NCI-H2029 treated with DMSO at 0.1 percent for 48 hours (cell line): Measurements from ENCODE around the gene C1QTNF9.
"Not testable (repeated sequence)": the region's sequence is repeated elsewhere in the genome, so short reads cannot be mapped to it uniquely, and the experiment has no call there.

ENCODE experiments used
- DNase-seq: peaks from one replicate; lab custom pipeline; 2025; lab: John Stamatoyannopoulos, UW

Gene C1QTNF9

GRCh38 chr13:24282256-24282655, 27.1 kb upstream of the C1QTNF9 start:
- DNase-seq = no peak

- DNase-seq = no peak
These were observed 24.4 kb upstream of the C1QTNF9 start for GRCh38 chr13:24284889-24285565.

GRCh38 chr13:24286624-24287023, 22.8 kb upstream of the C1QTNF9 start:
- no peak for DNase-seq

- no peak for DNase-seq
These were observed 21.6 kb upstream of the C1QTNF9 start for GRCh38 chr13:24287748-24288287.

DNA sequence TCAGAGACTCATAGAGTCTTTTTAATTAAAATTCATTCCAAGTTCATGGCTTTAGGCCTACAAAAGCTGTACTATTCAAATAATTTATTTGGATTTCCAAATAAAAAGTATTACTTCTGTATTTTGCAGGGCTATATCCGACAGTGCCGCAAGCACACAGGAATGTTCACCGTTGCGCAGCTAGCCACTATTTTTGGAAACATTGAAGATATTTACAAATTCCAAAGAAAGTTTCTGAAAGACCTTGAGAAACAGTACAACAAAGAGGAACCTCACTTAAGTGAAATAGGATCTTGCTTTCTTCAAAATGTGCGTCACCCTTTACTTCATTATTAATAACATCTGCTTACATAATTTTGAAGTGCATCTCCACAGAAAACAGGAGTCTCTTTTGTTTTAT, 20.5 kb upstream of the C1QTNF9 start:
- DNase-seq = no peak

- no peak for DNase-seq
These were observed 19.0 kb upstream of the C1QTNF9 start for GRCh38 chr13:24290280-24290932.

- no peak for DNase-seq
These were observed 16.9 kb upstream of the C1QTNF9 start for GRCh38 chr13:24292481-24292880.

GRCh38 chr13:24293746-24294145, 15.6 kb upstream of the C1QTNF9 start:
- no peak for DNase-seq

DNA sequence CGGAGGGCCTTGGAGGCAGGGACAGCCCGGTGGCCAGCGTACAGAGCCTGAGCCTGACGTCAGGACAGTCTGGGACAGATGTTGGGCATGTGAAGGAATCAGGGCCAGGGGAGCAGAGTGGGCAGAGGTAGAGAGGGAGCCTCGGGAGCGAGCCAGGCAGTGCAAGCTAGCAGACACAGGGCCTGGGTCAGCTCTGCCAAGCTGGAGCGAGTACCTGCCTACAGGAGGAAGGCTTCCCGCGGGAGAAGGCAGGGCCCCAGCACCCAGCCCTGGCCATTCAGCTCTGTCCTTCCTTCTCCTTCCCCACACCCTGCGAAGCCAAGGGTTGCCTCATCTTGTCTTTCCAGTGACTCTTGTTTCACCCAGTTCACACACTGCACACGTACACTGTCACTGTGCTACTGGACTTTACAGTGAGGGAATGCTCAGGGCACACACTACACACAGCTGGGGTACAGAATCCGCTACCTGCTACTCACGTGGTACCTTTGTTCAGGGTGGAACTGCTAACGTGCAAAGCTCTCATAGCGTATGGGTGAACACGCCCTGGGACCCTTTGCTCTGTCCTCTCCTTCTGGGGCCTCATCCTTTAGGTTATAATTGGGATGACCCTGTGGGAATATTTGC, 9.8 kb upstream of the C1QTNF9 start:
- DNase-seq = no peak

DNA sequence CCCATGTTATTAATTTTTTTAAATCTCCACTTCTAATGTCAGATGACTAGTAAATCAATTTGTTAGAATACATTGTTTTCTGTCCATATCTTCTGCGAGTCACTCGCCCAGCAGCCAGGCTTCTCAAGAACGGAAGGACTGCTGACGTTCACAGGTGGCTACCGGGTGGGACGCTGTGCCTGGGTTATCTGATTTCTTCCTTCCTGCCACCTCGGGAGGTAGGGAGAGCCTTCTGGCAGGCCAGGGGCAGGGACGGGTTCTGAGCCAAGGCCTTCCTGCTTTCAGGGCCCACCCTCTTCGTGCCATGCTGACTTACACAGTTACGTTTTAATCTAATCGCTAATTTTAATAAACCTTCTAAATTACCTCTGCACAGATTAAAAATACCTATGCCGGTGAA, 7.9 kb upstream of the C1QTNF9 start:
- DNase-seq = no peak

DNA sequence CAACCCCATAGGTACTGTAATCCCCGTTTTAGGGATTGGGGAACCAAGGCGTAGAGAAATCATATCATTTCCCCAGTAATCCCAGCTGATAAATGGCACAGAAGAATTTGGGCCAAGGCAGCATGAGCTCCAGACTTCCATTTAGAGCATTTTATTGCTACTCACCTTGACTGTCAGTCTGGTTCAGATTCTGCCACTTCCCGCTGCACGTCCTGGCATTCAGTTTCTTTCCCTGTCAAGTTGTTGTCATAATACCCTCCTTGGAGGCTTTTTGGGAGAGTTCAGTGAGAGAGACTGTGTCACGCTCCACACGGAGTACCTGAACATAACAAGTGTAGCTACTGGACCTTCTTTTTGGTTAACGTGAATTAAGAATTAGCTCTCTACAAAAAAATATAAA, 7.5 kb upstream of the C1QTNF9 start:
- DNase-seq = no peak

DNA sequence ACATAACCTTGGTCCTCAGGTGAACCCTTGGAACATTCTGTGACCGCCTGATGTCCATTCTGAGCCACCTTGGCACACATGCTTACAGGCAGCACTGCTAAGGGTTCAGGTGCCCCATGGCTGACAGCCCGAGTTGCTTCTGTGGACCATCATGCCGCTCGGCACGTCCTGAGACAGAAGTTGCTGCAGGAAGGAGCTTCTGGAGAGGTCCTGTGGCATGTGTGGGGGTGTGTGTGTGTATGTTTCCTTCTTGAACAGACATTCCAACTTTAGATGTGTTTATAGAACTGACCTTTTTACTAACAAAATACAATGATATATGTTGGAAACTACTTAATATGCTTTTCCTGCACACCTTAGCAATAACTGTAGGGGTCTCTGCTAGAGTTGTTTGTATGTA, 4.8 kb upstream of the C1QTNF9 start:
- no peak for DNase-seq

DNA sequence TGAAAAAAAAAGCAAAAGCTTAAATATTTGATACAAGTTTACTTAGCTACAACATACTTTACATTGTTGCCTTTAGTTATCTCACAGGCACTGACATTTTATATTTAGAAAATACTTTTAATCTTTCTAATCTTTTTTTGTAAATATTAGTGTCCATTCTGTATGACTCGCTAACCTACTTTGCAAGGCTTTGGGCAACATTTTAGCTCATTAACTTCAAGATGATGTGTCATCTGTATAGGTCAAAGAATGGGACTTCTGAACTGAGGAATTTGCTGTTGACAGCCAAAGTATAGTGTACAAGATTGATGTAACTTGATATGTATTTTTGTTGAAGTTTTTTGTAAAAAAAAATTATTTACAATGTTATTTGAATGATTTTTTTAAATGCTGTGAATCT, 2.7 kb upstream of the C1QTNF9 start:
- DNase-seq = no peak

DNA sequence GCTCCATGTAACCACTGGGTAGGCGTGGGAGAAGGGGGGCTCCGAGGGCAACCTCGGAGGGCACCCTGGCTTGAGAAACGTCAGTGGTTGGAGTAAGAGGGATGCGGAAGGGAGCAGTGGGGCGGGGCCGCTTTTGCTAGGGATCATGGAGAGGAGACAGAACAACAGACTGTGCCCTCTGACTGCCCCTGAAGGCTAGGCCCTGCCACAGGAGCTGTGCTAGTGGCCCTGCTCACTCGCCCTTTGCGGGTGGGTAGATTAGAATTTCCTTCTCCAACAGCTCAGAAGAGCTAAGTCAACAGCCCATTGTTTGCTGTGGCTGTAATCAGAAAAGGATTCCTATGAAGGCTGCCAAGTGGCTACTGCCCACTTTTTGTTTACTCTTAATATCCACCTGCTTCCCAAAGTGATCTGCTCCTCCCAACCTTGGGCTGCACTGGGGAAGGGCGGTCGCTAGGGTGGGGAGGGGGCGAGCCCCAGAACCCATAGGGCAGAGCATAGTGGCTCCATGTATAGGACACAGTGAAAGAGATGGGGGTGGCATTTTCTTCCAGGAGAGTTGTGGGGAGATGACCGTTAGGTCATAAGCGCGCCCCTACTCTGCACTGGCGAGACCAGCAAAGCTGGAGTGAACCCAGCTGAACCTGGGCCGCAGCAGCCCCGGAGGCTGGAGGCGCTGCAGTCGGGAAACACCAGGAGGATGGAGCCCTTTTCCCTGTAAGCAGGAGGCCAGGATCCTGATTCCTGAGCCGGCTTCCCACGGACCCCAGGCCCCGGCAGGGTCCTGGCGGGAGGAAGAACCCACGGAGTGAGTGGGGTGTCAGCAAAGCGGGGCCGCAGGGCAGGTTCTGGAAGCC, 1.9 kb upstream of the C1QTNF9 start:
- peak; percentile 36 for DNase-seq

- DNase-seq = no peak
These were observed 1.3 kb upstream of the C1QTNF9 start for GRCh38 chr13:24308068-24308445.

GRCh38 chr13:24308488-24309020, 826 bp upstream of the C1QTNF9 start:
- DNase-seq = no peak

DNA sequence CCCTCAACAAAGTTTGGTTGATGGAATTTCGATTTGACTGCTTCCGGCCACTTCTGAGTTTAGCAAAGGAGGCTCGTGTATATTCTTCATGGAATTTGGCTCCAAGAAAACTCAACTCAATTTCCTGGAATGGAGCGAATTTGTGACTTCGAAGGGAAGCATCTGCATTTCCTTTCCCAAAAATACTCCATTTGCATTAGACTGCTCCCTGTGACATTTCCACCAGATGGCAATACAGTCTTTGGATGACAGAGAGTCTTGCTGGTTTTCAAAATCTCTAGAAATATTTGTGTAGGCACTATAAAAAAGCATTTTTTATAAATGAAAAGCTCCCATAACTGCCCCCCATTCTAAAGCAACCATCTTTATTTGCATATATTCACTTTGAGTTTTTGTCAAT, 4.1 kb downstream of the C1QTNF9 start:
- DNase-seq = no peak

GRCh38 chr13:24317835-24318234, 8.5 kb downstream of the C1QTNF9 start:
- not testable (repeated sequence) for DNase-seq

GRCh38 chr13:24318878-24319277, 9.5 kb downstream of the C1QTNF9 start:
- not testable (repeated sequence) for DNase-seq

- DNase-seq = not testable (repeated sequence)
These were observed 10.3 kb downstream of the C1QTNF9 start for GRCh38 chr13:24319641-24320040.

GRCh38 chr13:24321416-24321815, 12.0 kb downstream of the C1QTNF9 start:
- not testable (repeated sequence) for DNase-seq

- DNase-seq = not testable (repeated sequence)
These were observed 13.1 kb downstream of the C1QTNF9 start for GRCh38 chr13:24322470-24322869.
